ENCODE data around the gene ISG20L2.

Gene ISG20L2

GRCh38 chr1:156740741-156741480, 12.3 kb upstream of the ISG20L2 start, which contains the start of gene MRPL24:
TSS of gene MRPL24 (minus strand) at chr1:156741088. CDS start at chr1:156738704, 2,384 bp downstream.
- peak; percentile 95 to 98 for DNase-seq (ENCODE audit: low read depth in 2 of 2)

GRCh38 chr1:156740237-156740740, 11.7 kb upstream of the ISG20L2 start:
- DNase-seq (ENCODE audit: low read depth in 2 of 2), result no peak

- no peak for DNase-seq (ENCODE audit: low read depth in 2 of 2)
These were observed 10.3 kb upstream of the ISG20L2 start for GRCh38 chr1:156738916-156739315.

- DNase-seq (ENCODE audit: low read depth in 2 of 2), result no peak
These were observed 9.8 kb upstream of the ISG20L2 start for GRCh38 chr1:156738407-156738806.

GRCh38 chr1:156733989-156734584, 5.5 kb upstream of the ISG20L2 start:
- DNase-seq (ENCODE audit: low read depth in 2 of 2), result no peak

- DNase-seq (ENCODE audit: low read depth in 2 of 2), result peak in 1 of 2 donors; percentile 69
These were observed 504 bp downstream of the ISG20L2 start, which contains the start of gene METTL25B for GRCh38 chr1:156727926-156728598. TSS of gene METTL25B (plus strand) at chr1:156728469. CDS start at chr1:156729105, 636 bp downstream.

- DNase-seq (ENCODE audit: low read depth in 2 of 2), result no peak
These were observed 1.1 kb downstream of the ISG20L2 start for GRCh38 chr1:156727492-156727891.

- DNase-seq (ENCODE audit: low read depth in 2 of 2), result no peak
These were observed 1.9 kb downstream of the ISG20L2 start for GRCh38 chr1:156726549-156727226.

GRCh38 chr1:156725683-156726280, 2.8 kb downstream of the ISG20L2 start:
- peak; percentile 61 to 66 for DNase-seq (ENCODE audit: low read depth in 2 of 2)

GRCh38 chr1:156721535-156721934, 7.0 kb downstream of the ISG20L2 start:
- no peak for DNase-seq (ENCODE audit: low read depth in 2 of 2)

- DNase-seq (ENCODE audit: low read depth in 2 of 2), result no peak
These were observed 7.4 kb downstream of the ISG20L2 start for GRCh38 chr1:156721131-156721530.

GRCh38 chr1:156717351-156717750, 11.2 kb downstream of the ISG20L2 start:
- DNase-seq (ENCODE audit: low read depth in 2 of 2), result no peak

- DNase-seq (ENCODE audit: low read depth in 2 of 2), result no peak
These were observed 13.7 kb downstream of the ISG20L2 start for GRCh38 chr1:156714830-156715229.

GRCh38 chr1:156712626-156713025, 15.9 kb downstream of the ISG20L2 start:
- DNase-seq (ENCODE audit: low read depth in 2 of 2), result no peak

- DNase-seq (ENCODE audit: low read depth in 2 of 2), result no peak
These were observed 17.4 kb downstream of the ISG20L2 start for GRCh38 chr1:156711011-156711817.

- no peak for DNase-seq (ENCODE audit: low read depth in 2 of 2)
These were observed 18.6 kb downstream of the ISG20L2 start for GRCh38 chr1:156709757-156710489.

GRCh38 chr1:156709031-156709430, 19.5 kb downstream of the ISG20L2 start:
- no peak for DNase-seq (ENCODE audit: low read depth in 2 of 2)

GRCh38 chr1:156708218-156708661, 20.3 kb downstream of the ISG20L2 start:
- no peak for DNase-seq (ENCODE audit: low read depth in 2 of 2)

- no peak for DNase-seq (ENCODE audit: low read depth in 2 of 2)
These were observed 20.9 kb downstream of the ISG20L2 start for GRCh38 chr1:156707417-156708217.

Data from stimulated activated CD8-positive, alpha-beta memory T cell treated with anti-CD3 and anti-CD28 coated beads, Interleukin-7, amount 100 ng/mL, for 4 hours (primary cell).